Ovary (tissue), 3 donors: ENCODE measurements around the gene FGFR3.

Source experiments
- EP300 ChIP-seq: sonication (generic); formaldehyde crosslinking; IDR thresholded peaks from one replicate; pipeline ENCODE4 v1.6.1; 2017; ENCODE audit warnings: antibody characterized with exemption
- TF ChIP-seq, protein P1 (sequence below), 3 donors: fragments of 450-650 bp in 2 of 3; fragments of 200-600 bp in 1 of 3; IDR thresholded peaks; one replicate each; pipeline versions ENCODE4 v1.5.1 to v1.8.0; 2016 to 2022; ENCODE audit warnings: antibody characterized with exemption in 3 of 3, mild to moderate bottlenecking in 1 of 3
- donor health status: DM: no; HTN: no; CAD: no.

GRCh38 chr4:1745165-1745564, 47.9 kb upstream of the FGFR3 start:
- TF ChIP-seq, protein P1, sequence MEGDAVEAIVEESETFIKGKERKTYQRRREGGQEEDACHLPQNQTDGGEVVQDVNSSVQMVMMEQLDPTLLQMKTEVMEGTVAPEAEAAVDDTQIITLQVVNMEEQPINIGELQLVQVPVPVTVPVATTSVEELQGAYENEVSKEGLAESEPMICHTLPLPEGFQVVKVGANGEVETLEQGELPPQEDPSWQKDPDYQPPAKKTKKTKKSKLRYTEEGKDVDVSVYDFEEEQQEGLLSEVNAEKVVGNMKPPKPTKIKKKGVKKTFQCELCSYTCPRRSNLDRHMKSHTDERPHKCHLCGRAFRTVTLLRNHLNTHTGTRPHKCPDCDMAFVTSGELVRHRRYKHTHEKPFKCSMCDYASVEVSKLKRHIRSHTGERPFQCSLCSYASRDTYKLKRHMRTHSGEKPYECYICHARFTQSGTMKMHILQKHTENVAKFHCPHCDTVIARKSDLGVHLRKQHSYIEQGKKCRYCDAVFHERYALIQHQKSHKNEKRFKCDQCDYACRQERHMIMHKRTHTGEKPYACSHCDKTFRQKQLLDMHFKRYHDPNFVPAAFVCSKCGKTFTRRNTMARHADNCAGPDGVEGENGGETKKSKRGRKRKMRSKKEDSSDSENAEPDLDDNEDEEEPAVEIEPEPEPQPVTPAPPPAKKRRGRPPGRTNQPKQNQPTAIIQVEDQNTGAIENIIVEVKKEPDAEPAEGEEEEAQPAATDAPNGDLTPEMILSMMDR (IDR thresholded peaks at IDR 0.05), result no peak
- TF ChIP-seq EP300, result no peak
